Colonic mucosa (tissue), 4 donors: ENCODE measurements around the gene NUMB. TPM values are rescaled to one million over a fixed set of nuclear protein-coding genes. Genes with fewer than 3 reads are reported as not detected.

ENCODE experiments used
- DNase-seq: peaks from one replicate; pipeline ENCODE4 v3.0.0-alpha.2; 2020
- H3K27ac ChIP-seq: fragments of 200-600 bp; one replicate; pipeline ENCODE4 v1.8.0; 2021
- H3K27me3 ChIP-seq: fragments of 200-600 bp; one replicate; pipeline ENCODE4 v1.8.0; 2021
- H3K36me3 ChIP-seq: fragments of 200-600 bp; one replicate; pipeline ENCODE4 v1.8.0; 2021
- H3K4me1 ChIP-seq: fragments of 200-600 bp; one replicate; pipeline ENCODE4 v1.8.0; 2021; ENCODE audit warnings: mild to moderate bottlenecking
- H3K4me3 ChIP-seq: fragments of 200-600 bp; one replicate; pipeline ENCODE4 v1.8.0; 2021
- H3K9ac ChIP-seq, 2 donors: one replicate each; pipeline ENCODE4 v1.7.0; 2013; ENCODE audit warnings: control low read depth in 2 of 2, low read depth in 2 of 2, low read length in 2 of 2
- H3K9me3 ChIP-seq: fragments of 200-600 bp; one replicate; pipeline ENCODE4 v1.8.0; 2021
- intact Hi-C: fragments of 100-400 bp; cut with DNase I; formaldehyde crosslinking; loops from one replicate; pipeline ENCODE4 v1.14.1; 2022
- total RNA-seq, 2 donors: library from RNA; stranded (reverse); fragmentation: NEBNext Ultra II Directional in 1 of 2; extraction: Animal tissue kit (Norgen Biotek cat#: 25700) in 1 of 2; gene quantifications; one replicate each; pipeline ENCODE4 v1.2.1, GENCODE V29; 2021
- TF ChIP-seq, protein P1 (sequence below): fragments of 200-600 bp; IDR thresholded peaks from one replicate; pipeline ENCODE4 v1.8.0; 2022; ENCODE audit warnings: antibody characterized with exemption, mild to moderate bottlenecking
- donor health status: healthy.
- donor health status: DM: no; HTN: no; CAD: no.
- donor health status: DM: no; HTN: no; CAD: no.

NUMB gene
- total RNA-seq, 2 donors from 2014 or later: 83.1 to 116 TPM

DNA sequence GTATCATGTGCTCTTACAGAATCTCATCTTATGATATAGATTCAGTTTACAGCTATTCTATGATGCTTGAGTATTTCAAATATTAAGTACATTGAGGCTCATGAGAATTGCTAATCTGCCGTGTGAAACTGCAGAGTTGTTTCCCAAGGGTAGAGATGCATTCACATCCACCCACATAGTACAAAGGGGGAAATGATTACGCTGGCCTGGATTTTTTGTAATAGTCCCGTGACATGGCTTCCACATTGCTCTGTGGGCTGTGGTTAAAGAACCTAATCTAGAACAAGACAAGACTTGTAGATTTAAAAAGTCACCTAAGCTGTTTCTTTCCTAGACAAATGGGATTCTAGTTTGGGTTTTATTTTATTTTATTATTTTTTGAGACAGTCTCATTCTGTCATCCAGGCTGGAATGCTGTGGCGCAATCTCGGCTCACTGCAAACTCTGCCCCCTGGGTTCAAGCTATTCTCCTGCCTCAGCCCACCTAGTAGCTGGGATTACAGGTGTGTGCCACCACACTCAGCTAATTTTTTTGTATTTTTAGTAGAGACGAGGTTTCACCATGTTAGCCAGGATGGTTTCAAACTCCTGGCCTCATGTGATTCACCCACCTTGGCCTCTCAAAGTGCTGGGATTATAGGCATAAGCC is 19.4 kb upstream of the NUMB start:
- TF ChIP-seq, protein P1, sequence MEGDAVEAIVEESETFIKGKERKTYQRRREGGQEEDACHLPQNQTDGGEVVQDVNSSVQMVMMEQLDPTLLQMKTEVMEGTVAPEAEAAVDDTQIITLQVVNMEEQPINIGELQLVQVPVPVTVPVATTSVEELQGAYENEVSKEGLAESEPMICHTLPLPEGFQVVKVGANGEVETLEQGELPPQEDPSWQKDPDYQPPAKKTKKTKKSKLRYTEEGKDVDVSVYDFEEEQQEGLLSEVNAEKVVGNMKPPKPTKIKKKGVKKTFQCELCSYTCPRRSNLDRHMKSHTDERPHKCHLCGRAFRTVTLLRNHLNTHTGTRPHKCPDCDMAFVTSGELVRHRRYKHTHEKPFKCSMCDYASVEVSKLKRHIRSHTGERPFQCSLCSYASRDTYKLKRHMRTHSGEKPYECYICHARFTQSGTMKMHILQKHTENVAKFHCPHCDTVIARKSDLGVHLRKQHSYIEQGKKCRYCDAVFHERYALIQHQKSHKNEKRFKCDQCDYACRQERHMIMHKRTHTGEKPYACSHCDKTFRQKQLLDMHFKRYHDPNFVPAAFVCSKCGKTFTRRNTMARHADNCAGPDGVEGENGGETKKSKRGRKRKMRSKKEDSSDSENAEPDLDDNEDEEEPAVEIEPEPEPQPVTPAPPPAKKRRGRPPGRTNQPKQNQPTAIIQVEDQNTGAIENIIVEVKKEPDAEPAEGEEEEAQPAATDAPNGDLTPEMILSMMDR: no peak
- H3K4me3 ChIP-seq: no peak overlapping the region
- intact Hi-C loops: loop anchor here (10.0 kb wide), 1 partner anchor 303 kb away; no protein-coding TSS in a partner anchor
- no peak for DNase-seq
- no peaks in the 10 kb centered on the region for H3K27me3 ChIP-seq
- H3K4me1 ChIP-seq: no peaks in the 10 kb centered on the region
- no peak overlapping the region for H3K9ac ChIP-seq
- no peaks in the 10 kb centered on the region for H3K9me3 ChIP-seq
- no peaks in the 10 kb centered on the region for H3K36me3 ChIP-seq
- H3K27ac ChIP-seq: no peak overlapping the region

GRCh38 chr14:73476451-73476931 is 18.1 kb upstream of the NUMB start:
- Histone ChIP-seq H3K9ac (no peak overlapping the region), H3K36me3 (no peaks in the 10 kb centered on the region), H3K4me1 (no peaks in the 10 kb centered on the region), H3K4me3 (no peak overlapping the region), H3K9me3 (no peaks in the 10 kb centered on the region), H3K27ac (no peak overlapping the region), H3K27me3 (no peaks in the 10 kb centered on the region)
- intact Hi-C loops: loop anchor here (10.0 kb wide), 1 partner anchor 302 kb away; no protein-coding TSS in a partner anchor
- TF ChIP-seq, protein P1: no peak
- DNase-seq: no peak

DNA sequence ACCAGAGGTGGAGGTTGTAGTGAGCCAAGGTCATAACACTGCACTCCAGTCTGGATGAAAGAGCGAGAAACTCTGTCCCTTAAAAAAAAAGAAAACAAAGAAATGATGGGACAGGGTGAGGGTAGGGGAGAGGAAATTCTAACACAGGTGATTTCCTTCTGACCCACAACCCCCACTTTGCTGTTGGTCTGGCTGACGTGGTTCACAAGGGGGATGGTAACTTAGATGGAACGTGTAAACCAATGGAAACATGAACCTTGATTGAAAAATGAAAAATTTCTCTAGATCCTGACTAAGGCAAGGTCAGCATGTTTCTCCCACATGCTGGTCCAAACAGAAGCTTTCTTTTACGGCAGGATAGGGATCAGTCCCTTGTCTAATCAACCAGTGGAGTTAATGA is 16.6 kb upstream of the NUMB start:
- no peaks in the 10 kb centered on the region for H3K27me3 ChIP-seq
- no peak overlapping the region for H3K9ac ChIP-seq
- intact Hi-C loops: loop anchor here (5.0 to 10.0 kb wide), 2 partner anchors 178 to 300 kb away; no protein-coding TSS in a partner anchor
- TF ChIP-seq, protein P1: no peak
- H3K27ac ChIP-seq: no peak overlapping the region
- no peaks in the 10 kb centered on the region for H3K36me3 ChIP-seq
- no peaks in the 10 kb centered on the region for H3K4me1 ChIP-seq
- H3K9me3 ChIP-seq: no peaks in the 10 kb centered on the region
- DNase-seq: no peak
- no peak overlapping the region for H3K4me3 ChIP-seq

- no peaks in the 10 kb centered on the region for H3K27me3 ChIP-seq
- no peaks in the 10 kb centered on the region for H3K36me3 ChIP-seq
- H3K4me3 ChIP-seq: no peak overlapping the region
- intact Hi-C loops: loop anchor here (5.0 to 10.0 kb wide), 2 partner anchors 175 to 298 kb away; no protein-coding TSS in a partner anchor
- TF ChIP-seq, protein P1: peak; percentile 53
- H3K4me1 ChIP-seq: no peaks in the 10 kb centered on the region
- no peak for DNase-seq
- H3K9ac ChIP-seq: no peak overlapping the region
- H3K27ac ChIP-seq: no peak overlapping the region
- H3K9me3 ChIP-seq: no peaks in the 10 kb centered on the region
Observed at GRCh38 chr14:73472185-73473114, 14.1 kb upstream of the NUMB start.

- Histone ChIP-seq H3K4me3 (no peak overlapping the region), H3K9me3 (no peaks in the 10 kb centered on the region), H3K4me1 (no peaks in the 10 kb centered on the region), H3K27me3 (no peaks in the 10 kb centered on the region), H3K27ac (no peak overlapping the region), H3K36me3 (no peaks in the 10 kb centered on the region), H3K9ac (no peak overlapping the region)
- no peak for DNase-seq
- intact Hi-C loops: loop anchor here (5.0 to 10.0 kb wide), 2 partner anchors 174 to 297 kb away; no protein-coding TSS in a partner anchor
- TF ChIP-seq, protein P1: no peak
Observed at GRCh38 chr14:73471582-73472184, 13.3 kb upstream of the NUMB start.
